ENCODE measurements around the gene RFX4.

DNA sequence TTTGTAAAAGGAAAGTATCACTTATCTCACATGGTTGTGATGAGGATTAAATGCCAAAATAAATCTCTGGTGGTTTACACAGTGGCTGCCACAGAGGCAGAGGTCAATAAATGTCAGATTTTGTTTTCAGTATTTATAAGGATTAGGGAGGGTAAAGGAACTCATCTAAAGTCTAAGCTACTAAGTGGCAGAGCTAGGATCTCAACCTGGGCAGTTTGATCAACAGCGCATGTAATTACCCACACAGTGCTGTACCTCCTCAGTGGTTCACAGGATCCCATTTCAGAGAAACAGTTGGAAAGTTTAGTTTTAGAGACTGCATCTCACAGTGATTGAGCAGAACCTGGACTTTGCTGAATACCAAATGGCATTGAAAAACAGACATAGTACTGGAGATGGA lies 146.8 kb downstream of the RFX4 start:
- TF ChIP-seq POLR2A (IDR thresholded peaks at IDR 0.05; ENCODE audit: low read length) (no peak), GATA1 (IDR thresholded peaks at IDR 0.05; ENCODE audit: low read depth, low read length) (no peak)

All from erythroblast (primary cell).